Upper lobe of left lung (tissue), 6 donors: ENCODE data around the gene MMP12. TPM values are rescaled to one million over a fixed set of nuclear protein-coding genes. Genes with fewer than 3 reads are reported as not detected.

Experiments
- ATAC-seq, 2 donors: fragments of 200-7000 bp; cut with Tn5 transposase; one replicate each; pipeline ENCODE4 v1.9.1; 2022; ENCODE audit warnings: mild to moderate bottlenecking in 2 of 2, moderate library complexity in 2 of 2; ENCODE audit not compliant: low FRiP score in 2 of 2
- DNase-seq, 2 donors: peaks; one replicate each; pipeline ENCODE4 v3.0.0-alpha.2; 2019 to 2020
- H3K27ac ChIP-seq, 4 donors: fragments of 200-600 bp; sonication (generic); one replicate each; pipeline ENCODE4 v1.5.1; 2016 to 2019
- H3K27me3 ChIP-seq, 4 donors: fragments of 200-600 bp; sonication (generic); one replicate each; pipeline ENCODE4 v1.5.1; 2017 to 2019
- H3K36me3 ChIP-seq, 4 donors: fragments of 200-600 bp; sonication (generic); one replicate each; pipeline ENCODE4 v1.5.1; 2016 to 2019
- H3K4me1 ChIP-seq, 4 donors: fragments of 200-600 bp; sonication (generic); one replicate each; pipeline ENCODE4 v1.5.1; 2018 to 2019
- H3K4me3 ChIP-seq, 4 donors: fragments of 200-600 bp; sonication (generic); one replicate each; pipeline ENCODE4 v1.5.1; 2017 to 2019; ENCODE audit warnings: mild to moderate bottlenecking in 2 of 4, moderate library complexity in 1 of 4
- H3K9me3 ChIP-seq, 4 donors: fragments of 200-600 bp; sonication (generic); one replicate each; pipeline ENCODE4 v1.5.1; 2018 to 2019
- CTCF ChIP-seq, 6 experiments: fragments of 450-650 bp in 4 of 6; fragments of 200-600 bp in 2 of 6; sonication (generic) in 2 of 6; IDR thresholded peaks; one replicate each; pipeline ENCODE4 v1.5.1; 2016 to 2019; ENCODE audit warnings: antibody characterized with exemption in 6 of 6
- EP300 ChIP-seq, 4 donors: sonication (generic); formaldehyde crosslinking; IDR thresholded peaks; one replicate each; pipeline ENCODE4 v1.5.1; 2017; ENCODE audit warnings: antibody characterized with exemption in 4 of 4, control low read depth in 2 of 4
- POLR2A ChIP-seq, 4 donors: fragments of 450-650 bp; IDR thresholded peaks; one replicate each; pipeline ENCODE4 v1.5.1; 2016 to 2017; ENCODE audit warnings: antibody characterized with exemption in 4 of 4, mild to moderate bottlenecking in 2 of 4
- POLR2AphosphoS5 ChIP-seq, 2 donors: sonication (generic); formaldehyde crosslinking; IDR thresholded peaks; one replicate each; pipeline ENCODE4 v1.5.1; 2017; ENCODE audit warnings: antibody characterized with exemption in 2 of 2
- WGBS, 2 donors: methylation state at CpG; one replicate each; pipeline ENCODE4 v1.1.5; 2017 to 2018; 5-methylcytosine and 5-hydroxymethylcytosine counted together
- small RNA-seq, 4 donors: library from RNA; depleted of rRNA; stranded (forward); fragments of <200 nt; gene quantifications; one replicate each; pipeline ENCODE3, GENCODE V24; 2016
- total RNA-seq, 6 donors: library from RNA; depleted of rRNA in 4 of 6; stranded (reverse); fragments of >200 nt in 4 of 6; gene quantifications; one replicate each; pipeline versions ENCODE4 v1.1.0 to v1.2.1, GENCODE V29; 2016 to 2021
- donor health status: DM: no; HTN: no; CAD: no; lungs with moderate emphysema.
- donor health status: DM: no; HTN: yes; CAD: no; lungs with severe emphysema.

MMP12 gene
- total RNA-seq, 6 donors from 2014 or later: 0.29 TPM; not detected in 5

GRCh38 chr11:102824556-102824955 lies 50.2 kb downstream of the MMP12 start:
- Histone ChIP-seq H3K27me3 (no peaks in the 10 kb centered on the region), H3K27ac (no peak overlapping the region), H3K4me3 (no peak overlapping the region), H3K9me3 (no peaks in the 10 kb centered on the region), H3K36me3 (no peaks in the 10 kb centered on the region), H3K4me1 (no peaks in the 10 kb centered on the region)
- DNase-seq: no peak
- TF ChIP-seq EP300 (IDR thresholded peaks at IDR 0.05) (no peak), CTCF (IDR thresholded peaks at IDR 0.05) (no peak)
- ATAC-seq: no peak
- WGBS, 2 donors: 90 to 94% methylated on average over 1 of the region's 1 CpG

- no peaks in the 10 kb centered on the region for H3K9me3 ChIP-seq
- H3K27me3 ChIP-seq: no peaks in the 10 kb centered on the region
- H3K27ac ChIP-seq: no peak overlapping the region
- WGBS, 2 donors: 20 to 71% methylated on average over 1 to 6 of the region's 6 CpGs
- ATAC-seq (peak in 1 of 2 donors; percentile 15), DNase-seq (no peak)
- TF ChIP-seq CTCF (IDR thresholded peaks at IDR 0.05) (no peak), POLR2A (IDR thresholded peaks at IDR 0.05) (no peak), POLR2AphosphoS5 (IDR thresholded peaks at IDR 0.05) (no peak), EP300 (IDR thresholded peaks at IDR 0.05) (no peak)
- H3K4me1 ChIP-seq: no peaks in the 10 kb centered on the region
- H3K36me3 ChIP-seq: no peaks in the 10 kb centered on the region
- no peak overlapping the region for H3K4me3 ChIP-seq
Observed at GRCh38 chr11:102819491-102819890, 55.3 kb downstream of the MMP12 start.

- no peak overlapping the region for H3K4me3 ChIP-seq
- TF ChIP-seq CTCF (IDR thresholded peaks at IDR 0.05): no peak
- TF ChIP-seq POLR2A (IDR thresholded peaks at IDR 0.05): no peak
- no peak for TF ChIP-seq EP300 (IDR thresholded peaks at IDR 0.05)
- TF ChIP-seq POLR2AphosphoS5 (IDR thresholded peaks at IDR 0.05): no peak
- ATAC-seq (no peak), DNase-seq (no peak)
- H3K27me3 ChIP-seq: no peaks in the 10 kb centered on the region
- no peaks in the 10 kb centered on the region for H3K36me3 ChIP-seq
- H3K27ac ChIP-seq: no peak overlapping the region
- H3K9me3 ChIP-seq: no peaks in the 10 kb centered on the region
- 83 to 95% methylated on average over 1 of the region's 1 CpG for WGBS, 2 donors
- H3K4me1 ChIP-seq: no peaks in the 10 kb centered on the region
Observed at GRCh38 chr11:102813484-102813883, 61.3 kb downstream of the MMP12 start.

Small RNAs within 50 kb of the gene (small RNA-seq; reads per million reads assigned to genes)
- 0 reads per million in 4 donors for gene RNU7-159P

Other genes starting within 250 kb of the MMP12 start
- gene MMP20, start 249.7 kb downstream of the MMP12 start, total RNA-seq: not detected
- not detected for gene MMP27, start 169.2 kb downstream of the MMP12 start, total RNA-seq
- gene MMP8, start 150.0 kb downstream of the MMP12 start, total RNA-seq: 1 to 10 TPM in 3 of 6 donors, under 1 TPM in 3; under 0.01 to 2.7 (median 0.83) TPM
- 1 to 10 TPM in 1 of 6 donors, not detected in 5; 1.3 TPM for gene MMP10, start 94.4 kb downstream of the MMP12 start, total RNA-seq
- 10 to 100 TPM in 1 of 6 donors, 1 to 10 TPM in 1, under 1 TPM in 2, not detected in 2; 0.29 to 10.7 (median 1.1) TPM for gene MMP1, start 76.8 kb downstream of the MMP12 start, total RNA-seq
- 1 to 10 TPM in 1 of 6 donors, under 1 TPM in 1, not detected in 4; 0.47 to 1.8 TPM for gene MMP3, start 31.4 kb downstream of the MMP12 start, total RNA-seq
- gene MMP13, start 80.8 kb upstream of the MMP12 start, total RNA-seq: under 1 TPM in 2 of 6 donors, not detected in 4; 0.54 to 0.59 TPM
- gene DCUN1D5, start 217.2 kb upstream of the MMP12 start, total RNA-seq: 10 to 100 TPM; 18.2 to 92.8 (median 43.9) TPM
- gene DYNC2H1, start 234.4 kb upstream of the MMP12 start, total RNA-seq: 10 to 100 TPM; 11.1 to 62.4 (median 23.2) TPM